ENCODE data around the gene PTPRR.

DNA sequence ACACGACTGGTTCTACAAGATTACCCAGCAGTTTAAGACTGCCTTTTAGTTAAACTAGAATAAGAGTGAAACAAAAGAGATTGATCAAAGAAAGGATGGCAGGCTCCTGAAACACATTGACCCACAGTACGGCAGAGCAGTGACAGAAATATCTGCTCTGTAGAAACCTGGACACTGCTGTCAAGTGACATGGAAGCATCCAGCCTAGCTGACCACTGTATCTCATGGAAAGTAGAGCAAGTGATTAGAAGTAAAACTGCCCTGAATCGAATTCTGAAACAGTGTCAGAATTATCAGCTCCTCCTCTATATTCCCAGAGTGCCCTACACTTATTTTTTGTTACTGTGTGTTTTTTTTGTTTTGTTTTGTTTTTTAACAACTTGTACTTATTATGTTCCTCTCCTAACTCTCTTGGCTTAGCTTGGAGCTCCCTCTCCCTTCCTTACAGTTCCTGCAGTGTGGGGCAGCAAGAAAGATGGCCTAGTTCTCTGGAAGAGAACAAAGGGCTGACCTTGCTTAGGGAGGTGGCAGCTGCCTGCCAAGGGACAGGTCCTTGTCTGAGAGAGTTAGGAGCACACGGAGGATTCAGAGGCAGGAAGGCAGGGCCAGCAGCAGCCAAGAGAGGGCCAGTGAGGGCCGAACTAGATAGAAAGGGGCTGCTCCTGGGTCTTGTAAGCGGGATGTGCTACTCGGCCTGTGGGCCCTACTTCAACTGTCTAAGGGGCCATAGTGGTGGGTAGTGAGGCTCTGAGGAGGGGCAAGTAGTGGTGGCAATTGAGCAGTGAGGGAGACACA is 97.2 kb downstream of the PTPRR start:
- TF ChIP-seq, protein P1, sequence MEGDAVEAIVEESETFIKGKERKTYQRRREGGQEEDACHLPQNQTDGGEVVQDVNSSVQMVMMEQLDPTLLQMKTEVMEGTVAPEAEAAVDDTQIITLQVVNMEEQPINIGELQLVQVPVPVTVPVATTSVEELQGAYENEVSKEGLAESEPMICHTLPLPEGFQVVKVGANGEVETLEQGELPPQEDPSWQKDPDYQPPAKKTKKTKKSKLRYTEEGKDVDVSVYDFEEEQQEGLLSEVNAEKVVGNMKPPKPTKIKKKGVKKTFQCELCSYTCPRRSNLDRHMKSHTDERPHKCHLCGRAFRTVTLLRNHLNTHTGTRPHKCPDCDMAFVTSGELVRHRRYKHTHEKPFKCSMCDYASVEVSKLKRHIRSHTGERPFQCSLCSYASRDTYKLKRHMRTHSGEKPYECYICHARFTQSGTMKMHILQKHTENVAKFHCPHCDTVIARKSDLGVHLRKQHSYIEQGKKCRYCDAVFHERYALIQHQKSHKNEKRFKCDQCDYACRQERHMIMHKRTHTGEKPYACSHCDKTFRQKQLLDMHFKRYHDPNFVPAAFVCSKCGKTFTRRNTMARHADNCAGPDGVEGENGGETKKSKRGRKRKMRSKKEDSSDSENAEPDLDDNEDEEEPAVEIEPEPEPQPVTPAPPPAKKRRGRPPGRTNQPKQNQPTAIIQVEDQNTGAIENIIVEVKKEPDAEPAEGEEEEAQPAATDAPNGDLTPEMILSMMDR (IDR thresholded peaks at IDR 0.05) = no peak
- TF ChIP-seq POLR2A (IDR thresholded peaks at IDR 0.05) = no peak

Measured in heart left ventricle (tissue), 13 donors.